Subcutaneous adipose tissue (tissue), 4 donors: ENCODE measurements around the gene POLR1E. TPM values are rescaled to one million over a fixed set of nuclear protein-coding genes. Genes with fewer than 3 reads are reported as not detected.

ENCODE experiments used
- total RNA-seq, 4 donors: library from RNA; depleted of rRNA; stranded (reverse); fragments of >200 nt; gene quantifications; one replicate each; pipeline ENCODE4 v1.1.0, GENCODE V29; 2016
- TF ChIP-seq, protein P1 (sequence below): fragments of 450-650 bp; IDR thresholded peaks from one replicate; pipeline ENCODE4 v1.5.1; 2016; ENCODE audit warnings: low read depth, mild to moderate bottlenecking, control low read depth, antibody characterized with exemption, moderate library complexity

Gene POLR1E, protein sequence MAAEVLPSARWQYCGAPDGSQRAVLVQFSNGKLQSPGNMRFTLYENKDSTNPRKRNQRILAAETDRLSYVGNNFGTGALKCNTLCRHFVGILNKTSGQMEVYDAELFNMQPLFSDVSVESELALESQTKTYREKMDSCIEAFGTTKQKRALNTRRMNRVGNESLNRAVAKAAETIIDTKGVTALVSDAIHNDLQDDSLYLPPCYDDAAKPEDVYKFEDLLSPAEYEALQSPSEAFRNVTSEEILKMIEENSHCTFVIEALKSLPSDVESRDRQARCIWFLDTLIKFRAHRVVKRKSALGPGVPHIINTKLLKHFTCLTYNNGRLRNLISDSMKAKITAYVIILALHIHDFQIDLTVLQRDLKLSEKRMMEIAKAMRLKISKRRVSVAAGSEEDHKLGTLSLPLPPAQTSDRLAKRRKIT
- 10 to 100 TPM; 22.9 to 38.6 (median 27.5) TPM for total RNA-seq

DNA sequence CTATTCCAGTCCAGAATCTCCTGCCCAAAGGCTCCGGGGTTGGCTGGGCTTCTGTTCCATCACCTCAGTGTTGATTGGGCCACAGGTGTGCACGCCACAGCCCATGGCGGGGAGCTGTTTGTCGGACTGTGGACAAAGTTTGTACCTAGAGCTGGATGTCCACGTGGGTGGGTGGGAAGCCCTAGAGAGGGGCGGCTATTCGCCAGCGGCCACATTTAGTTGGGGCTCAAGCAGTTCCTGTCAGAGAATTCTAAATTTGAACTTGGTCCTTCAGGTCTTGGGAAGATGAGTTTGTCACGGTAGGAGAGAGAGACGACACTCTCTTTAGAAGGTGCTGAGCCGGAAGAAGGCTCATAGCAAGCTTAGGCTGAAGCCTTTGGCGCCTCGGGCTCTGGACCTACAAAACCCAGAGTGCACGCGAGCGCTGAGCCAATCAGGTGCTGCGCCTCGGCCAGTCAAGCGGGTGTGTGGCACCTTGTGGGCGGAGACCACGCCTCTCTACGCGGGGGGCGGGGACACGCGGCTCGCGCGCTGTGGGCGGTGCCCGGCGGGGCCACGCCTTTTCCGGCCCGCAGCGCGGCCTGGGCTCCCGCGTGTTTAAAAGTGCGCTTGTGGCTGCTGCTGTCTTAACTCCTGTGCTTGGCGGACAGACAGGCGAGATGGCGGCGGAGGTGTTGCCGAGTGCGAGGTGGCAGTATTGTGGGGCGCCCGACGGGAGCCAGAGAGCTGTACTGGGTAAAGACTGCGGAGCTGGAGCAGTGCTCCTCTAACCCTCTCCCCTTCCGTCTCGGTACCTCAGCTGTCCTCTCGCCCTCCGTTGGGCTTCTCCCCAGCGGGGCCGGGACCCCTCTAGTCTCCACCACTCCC, at the start of gene POLR1E:
POLR1E (plus strand) TSS at position 560 of the 867 bp plus-strand sequence; CDS start at position 660, 100 bp downstream.
- TF ChIP-seq, protein P1, sequence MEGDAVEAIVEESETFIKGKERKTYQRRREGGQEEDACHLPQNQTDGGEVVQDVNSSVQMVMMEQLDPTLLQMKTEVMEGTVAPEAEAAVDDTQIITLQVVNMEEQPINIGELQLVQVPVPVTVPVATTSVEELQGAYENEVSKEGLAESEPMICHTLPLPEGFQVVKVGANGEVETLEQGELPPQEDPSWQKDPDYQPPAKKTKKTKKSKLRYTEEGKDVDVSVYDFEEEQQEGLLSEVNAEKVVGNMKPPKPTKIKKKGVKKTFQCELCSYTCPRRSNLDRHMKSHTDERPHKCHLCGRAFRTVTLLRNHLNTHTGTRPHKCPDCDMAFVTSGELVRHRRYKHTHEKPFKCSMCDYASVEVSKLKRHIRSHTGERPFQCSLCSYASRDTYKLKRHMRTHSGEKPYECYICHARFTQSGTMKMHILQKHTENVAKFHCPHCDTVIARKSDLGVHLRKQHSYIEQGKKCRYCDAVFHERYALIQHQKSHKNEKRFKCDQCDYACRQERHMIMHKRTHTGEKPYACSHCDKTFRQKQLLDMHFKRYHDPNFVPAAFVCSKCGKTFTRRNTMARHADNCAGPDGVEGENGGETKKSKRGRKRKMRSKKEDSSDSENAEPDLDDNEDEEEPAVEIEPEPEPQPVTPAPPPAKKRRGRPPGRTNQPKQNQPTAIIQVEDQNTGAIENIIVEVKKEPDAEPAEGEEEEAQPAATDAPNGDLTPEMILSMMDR: no peak

DNA sequence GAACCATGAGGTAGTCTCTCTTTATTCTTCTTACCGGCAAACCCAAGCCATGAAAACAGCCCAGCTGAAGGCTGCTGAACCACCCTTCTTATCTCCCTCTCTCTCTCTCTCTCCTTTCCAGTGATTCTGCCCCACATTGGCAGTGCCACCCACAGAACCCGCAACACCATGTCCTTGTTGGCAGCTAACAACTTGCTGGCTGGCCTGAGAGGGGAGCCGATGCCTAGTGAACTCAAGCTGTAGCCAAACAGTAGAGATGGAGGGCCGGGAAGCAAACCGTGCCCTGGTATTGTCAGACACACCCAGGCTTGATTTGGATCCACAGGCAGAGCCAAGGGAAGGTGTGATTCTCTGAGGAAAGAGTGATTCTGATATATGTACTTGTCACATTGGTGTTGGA, 49.2 kb upstream of the POLR1E start:
- TF ChIP-seq, protein P1: no peak

DNA sequence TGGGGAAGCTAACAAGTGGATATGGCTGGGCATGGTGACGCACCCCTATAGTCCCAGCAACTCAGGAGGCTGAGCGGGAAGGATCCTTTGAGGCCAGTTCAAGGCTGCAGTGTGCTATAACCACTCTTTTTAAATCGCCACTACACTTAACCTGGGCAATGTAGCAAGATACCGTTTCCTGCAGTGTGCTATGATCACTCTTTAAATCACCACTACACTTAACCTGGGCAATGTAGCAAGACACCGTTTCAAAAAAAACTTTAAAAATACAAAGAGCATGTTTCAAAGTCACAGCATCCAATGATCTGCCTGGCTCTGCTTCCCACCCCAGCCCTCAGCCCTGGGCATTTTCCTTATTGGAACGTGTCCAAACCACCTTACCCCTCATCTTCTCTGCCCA, 48.7 kb upstream of the POLR1E start:
- TF ChIP-seq, protein P1: no peak

DNA sequence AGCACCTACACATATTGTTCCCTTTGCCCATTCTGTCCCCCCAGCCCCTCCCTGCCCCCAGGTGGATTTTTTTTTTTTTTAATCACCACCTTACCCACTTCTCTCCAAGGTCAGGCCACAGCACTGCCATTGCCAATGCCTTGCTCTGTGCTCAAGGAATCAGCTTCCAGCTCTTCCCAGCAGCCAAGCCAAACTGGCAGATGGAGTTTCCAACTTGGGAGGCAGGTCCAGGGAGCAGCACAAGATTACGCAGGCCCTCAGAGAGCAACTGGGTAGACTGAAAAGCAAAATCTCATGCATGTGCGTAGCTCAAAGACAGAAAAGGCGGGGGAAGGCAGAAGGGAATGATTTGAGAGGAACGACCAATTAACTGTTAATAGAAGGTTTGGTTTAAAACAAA, 48.1 kb upstream of the POLR1E start:
- TF ChIP-seq, protein P1: no peak

DNA sequence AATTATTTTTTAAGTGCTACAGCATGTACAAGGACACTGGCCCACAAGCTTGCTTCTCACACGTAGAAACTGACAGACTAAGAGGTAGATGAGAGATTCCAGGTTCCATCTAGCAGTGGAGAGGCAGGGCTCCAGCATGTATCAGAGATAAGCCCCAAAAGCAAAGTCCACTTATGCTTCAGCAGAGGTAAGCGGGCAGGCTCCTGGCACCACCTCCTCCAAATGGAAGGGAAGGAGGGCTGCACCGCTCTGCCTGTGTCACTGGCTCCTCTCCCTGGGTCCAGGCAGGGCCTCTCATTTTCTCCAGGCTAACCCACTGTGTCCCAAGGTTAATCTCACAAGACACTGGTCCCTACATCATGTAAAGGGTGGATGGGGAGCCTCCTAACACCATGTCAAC, 47.4 kb upstream of the POLR1E start:
- TF ChIP-seq, protein P1: no peak

DNA sequence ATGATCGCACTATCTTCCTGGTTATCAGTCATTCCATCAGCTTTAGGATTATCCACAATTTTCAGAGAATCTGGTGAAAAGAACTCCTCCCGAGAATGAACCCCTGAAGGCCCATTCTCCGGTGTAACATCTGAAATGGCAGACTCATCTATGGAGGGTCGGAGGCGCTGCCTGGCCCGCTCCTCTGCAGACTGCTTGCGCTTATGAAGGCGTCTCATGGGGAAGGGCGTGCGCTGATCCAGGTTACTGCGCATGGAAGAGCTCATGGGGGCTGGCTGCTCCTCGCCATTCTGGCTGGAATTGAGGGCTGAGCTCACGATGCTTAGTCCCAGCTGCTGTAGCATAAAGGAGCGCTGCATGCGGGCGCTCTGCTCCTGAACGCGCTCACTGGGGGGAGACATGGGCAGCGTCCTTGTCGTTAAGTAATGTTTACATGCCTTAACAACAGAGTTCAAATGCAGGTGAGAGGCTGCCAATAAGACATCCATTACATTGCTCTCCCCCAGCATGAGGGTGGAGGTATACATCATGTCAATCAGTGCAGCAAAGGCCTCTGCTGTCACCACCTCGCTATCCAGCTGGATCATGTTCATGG, 43.9 kb upstream of the POLR1E start:
- TF ChIP-seq, protein P1: no peak

DNA sequence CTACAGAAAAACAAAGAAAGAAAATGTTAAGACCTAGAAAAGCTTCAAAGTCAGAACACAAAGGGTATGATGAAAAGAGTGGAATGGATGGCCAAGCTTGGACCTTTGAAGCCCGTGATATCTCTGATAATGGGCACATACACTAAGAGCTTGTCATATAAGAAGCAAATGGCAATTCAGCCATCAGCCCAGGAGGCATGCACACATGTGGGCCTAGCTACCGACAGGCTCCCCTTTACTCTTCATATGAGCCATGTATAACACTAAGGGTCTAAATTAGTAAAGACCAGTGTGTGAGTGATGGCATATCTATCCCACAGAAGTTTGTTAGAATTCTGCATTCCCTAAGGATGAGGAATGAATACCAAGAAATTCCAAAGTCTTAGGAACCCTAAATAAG, 43.2 kb upstream of the POLR1E start:
- TF ChIP-seq, protein P1: no peak
